ENCODE measurements around the gene ANO10. TPM values are rescaled to one million over a fixed set of nuclear protein-coding genes. Genes with fewer than 3 reads are reported as not detected.

Gene ANO10
- total RNA-seq, 2 experiments from 2014 or later, result 12.4 to 14.3 TPM

DNA sequence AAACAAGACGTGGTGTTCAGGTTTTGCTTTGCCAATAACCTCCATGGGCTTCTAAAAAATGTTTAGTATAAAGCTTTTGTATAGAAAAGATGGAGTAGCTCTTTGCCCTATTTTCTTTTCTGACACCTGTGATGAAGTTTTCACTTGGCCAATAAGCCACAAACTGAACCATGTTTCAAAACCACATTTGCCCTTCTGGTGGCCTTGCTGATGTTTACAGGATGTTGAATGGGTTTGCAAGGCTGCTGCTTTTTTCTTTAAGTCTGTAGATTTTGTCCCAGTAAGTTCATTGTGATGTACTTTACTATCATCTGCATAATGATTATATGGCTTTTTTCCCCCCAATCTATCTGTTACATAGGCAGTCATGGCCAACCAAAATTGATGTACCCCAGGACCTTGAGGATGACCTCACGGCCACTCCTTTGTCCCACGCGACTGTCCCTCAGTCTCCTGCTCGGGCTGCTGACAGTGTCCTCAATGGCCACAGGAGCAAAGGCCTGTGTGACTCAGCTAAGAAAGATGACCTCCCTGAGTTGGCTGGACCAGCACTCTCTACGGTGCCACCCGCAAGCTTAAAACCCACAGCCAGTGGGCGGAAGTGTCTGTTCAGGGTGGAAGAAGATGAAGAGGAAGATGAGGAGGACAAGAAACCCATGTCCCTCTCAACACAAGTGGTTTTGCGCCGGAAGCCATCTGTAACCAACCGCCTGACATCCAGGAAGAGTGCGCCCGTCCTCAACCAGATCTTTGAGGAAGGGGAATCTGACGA, 274.6 kb downstream of the ANO10 start:
- peak overlapping the region; percentile 91 for H3K27ac Mint-ChIP-seq
- peaks cover 20% of the 10 kb centered on the region for H3K9me3 Mint-ChIP-seq
- peaks cover 71% of the 10 kb centered on the region for H3K4me1 Mint-ChIP-seq
- CTCF ChIA-PET, result interaction anchor here (1.0 to 2.9 kb wide), 8 partner anchors 8 to 61 kb away, joined by 3 to 13 read pairs (median 3); partner anchors contain the start of gene SNRK
- H3K27me3 Mint-ChIP-seq, result no peaks in the 10 kb centered on the region
- POLR2A ChIA-PET, result no interaction called here
- DNase-seq, result peak; percentile 81
- H3K4me3 Mint-ChIP-seq, result peak overlapping the region; percentile 9
- peaks cover 97% of the 10 kb centered on the region for H3K36me3 Mint-ChIP-seq (ENCODE audit: low read depth)

DNA sequence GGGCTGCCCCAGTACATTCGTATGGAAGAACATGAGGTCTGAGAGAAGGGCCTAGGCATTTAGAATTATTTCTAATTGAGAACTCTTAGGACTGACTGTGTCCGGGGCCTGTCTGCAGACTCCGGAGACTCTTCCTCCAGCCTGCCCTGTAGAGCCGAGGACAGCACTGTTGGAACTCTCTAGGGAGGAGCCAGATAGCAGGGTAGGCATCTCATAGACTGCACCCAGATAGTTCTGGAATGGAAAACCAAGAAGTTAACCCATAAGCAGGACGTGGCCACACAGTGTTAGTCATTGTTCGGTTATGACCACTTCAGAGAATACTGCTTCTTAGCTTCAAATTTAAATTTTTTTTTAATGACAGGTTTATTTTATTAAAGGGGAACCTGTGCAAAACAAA, 275.9 kb downstream of the ANO10 start:
- peak; percentile 23 for DNase-seq
- H3K9me3 Mint-ChIP-seq, result peaks cover 9% of the 10 kb centered on the region
- CTCF ChIA-PET, result interaction anchor here (0.8 to 2.9 kb wide), 8 partner anchors 9 to 60 kb away, joined by 3 to 13 read pairs (median 4); partner anchors contain the start of gene SNRK
- POLR2A ChIA-PET, result interaction anchor here (1.2 kb wide), 1 partner anchor 55 kb away, joined by 3 read pairs; no protein-coding TSS in a partner anchor
- H3K4me1 Mint-ChIP-seq, result peaks cover 68% of the 10 kb centered on the region
- peak overlapping the region; percentile 91 for H3K27ac Mint-ChIP-seq
- no peak overlapping the region for H3K4me3 Mint-ChIP-seq
- H3K36me3 Mint-ChIP-seq (ENCODE audit: low read depth), result peaks cover 94% of the 10 kb centered on the region
- no peaks in the 10 kb centered on the region for H3K27me3 Mint-ChIP-seq

DNA sequence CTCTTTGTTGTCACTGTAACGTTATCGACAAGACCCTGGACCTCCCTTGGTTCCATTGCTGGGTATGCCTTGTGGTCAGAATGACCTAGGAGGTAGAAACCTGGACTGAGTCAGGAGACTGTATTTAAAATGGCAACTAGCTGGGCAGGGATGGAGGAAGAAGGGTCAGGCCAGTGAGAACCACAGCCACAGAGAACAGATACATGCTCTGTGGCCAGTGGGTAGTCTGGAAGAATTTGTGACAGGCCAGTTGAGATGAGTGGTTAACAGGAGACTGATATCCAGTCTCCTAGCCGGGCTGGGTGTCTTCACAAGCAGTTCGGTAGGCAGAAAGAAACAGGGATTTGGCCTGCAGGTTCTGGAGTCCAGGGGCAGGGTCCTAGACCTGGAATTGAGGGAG, 276.6 kb downstream of the ANO10 start:
- Mint-ChIP-seq H3K9me3 (peaks cover 7% of the 10 kb centered on the region), H3K36me3 (ENCODE audit: low read depth) (peaks cover 94% of the 10 kb centered on the region), H3K27ac (peak overlapping the region; percentile 91), H3K27me3 (no peaks in the 10 kb centered on the region), H3K4me3 (no peak overlapping the region), H3K4me1 (peaks cover 68% of the 10 kb centered on the region)
- ChIA-PET CTCF (interaction anchor here (0.9 to 2.9 kb wide), 5 partner anchors 8 to 49 kb away, joined by 3 to 13 read pairs (median 5); no protein-coding TSS in a partner anchor), POLR2A (interaction anchor here (1.2 kb wide), 1 partner anchor 54 kb away, joined by 3 read pairs; no protein-coding TSS in a partner anchor)
- DNase-seq, result no peak

DNA sequence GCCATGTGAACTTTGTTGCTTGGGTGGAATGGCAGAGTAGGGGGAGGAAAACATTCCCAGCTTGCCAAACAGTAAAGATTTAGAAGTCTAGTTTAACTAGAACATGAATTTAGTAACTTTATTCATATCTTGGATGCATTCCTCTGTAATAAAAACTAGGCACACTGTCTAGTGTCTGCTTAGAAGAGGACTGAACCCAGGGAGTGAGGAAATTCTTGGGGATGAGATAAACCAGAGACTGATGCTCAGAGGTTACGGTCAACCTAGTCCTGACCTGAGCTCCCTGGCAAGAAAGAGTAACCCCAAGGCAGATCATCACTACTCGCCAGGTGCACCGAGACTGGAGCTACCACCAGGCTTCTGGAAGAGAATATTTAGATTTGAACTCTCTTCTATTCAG, 277.3 kb downstream of the ANO10 start:
- POLR2A ChIA-PET, result interaction anchor here (0.6 to 1.2 kb wide), 2 partner anchors 54 to 133 kb away, joined by 3 read pairs; no protein-coding TSS in a partner anchor
- Mint-ChIP-seq H3K4me3 (no peak overlapping the region), H3K36me3 (ENCODE audit: low read depth) (peaks cover 93% of the 10 kb centered on the region), H3K4me1 (peaks cover 68% of the 10 kb centered on the region), H3K9me3 (peaks cover 9% of the 10 kb centered on the region), H3K27ac (peak overlapping the region; percentile 68), H3K27me3 (no peaks in the 10 kb centered on the region)
- DNase-seq, result no peak
- CTCF ChIA-PET, result interaction anchor here (0.9 to 2.9 kb wide), 4 partner anchors 7 to 48 kb away, joined by 4 to 13 read pairs (median 5); no protein-coding TSS in a partner anchor

DNA sequence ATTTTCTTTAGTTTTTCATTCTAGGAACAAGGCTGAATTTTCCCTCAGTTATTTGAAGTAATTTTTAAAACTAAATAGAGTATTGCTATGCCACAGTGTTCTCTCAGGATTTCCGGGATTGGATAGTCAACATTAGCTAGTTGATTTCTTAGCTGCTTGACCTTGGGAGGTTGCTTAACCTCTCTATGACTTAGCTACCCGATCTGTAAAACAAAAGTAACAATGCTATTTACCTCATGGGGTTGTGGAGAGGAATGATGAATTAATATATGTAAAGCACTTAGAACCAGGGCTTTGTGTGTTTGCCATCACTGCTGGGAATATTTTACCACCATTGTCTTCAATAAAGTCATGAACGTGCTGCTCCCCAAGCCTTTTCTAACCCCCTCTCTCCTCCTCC, 278.0 kb downstream of the ANO10 start:
- Mint-ChIP-seq H3K9me3 (peaks cover 4% of the 10 kb centered on the region), H3K36me3 (ENCODE audit: low read depth) (peaks cover 93% of the 10 kb centered on the region), H3K4me3 (no peak overlapping the region), H3K4me1 (peaks cover 64% of the 10 kb centered on the region), H3K27me3 (no peaks in the 10 kb centered on the region), H3K27ac (peak overlapping the region; percentile 69)
- ChIA-PET CTCF (no interaction called here), POLR2A (no interaction called here)
- no peak for DNase-seq

DNA sequence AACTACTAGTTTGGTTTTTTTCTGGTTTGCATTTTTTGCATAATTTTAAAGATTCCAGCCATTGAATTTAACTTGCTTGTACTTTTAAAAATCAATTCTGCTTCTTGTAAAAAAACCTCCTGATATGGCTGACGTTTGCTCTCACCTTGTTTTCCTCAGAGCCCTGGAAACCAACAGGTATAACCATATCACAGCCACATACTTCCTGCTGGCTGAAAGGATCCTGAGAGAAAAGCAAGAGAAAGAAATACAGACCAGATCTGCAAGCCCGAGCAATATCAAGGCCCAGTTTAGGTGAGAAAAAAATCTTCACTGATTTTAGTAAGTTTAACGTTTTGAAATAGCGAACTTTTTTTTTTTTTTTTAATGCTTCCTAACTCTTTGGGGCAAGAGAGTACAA, 278.6 kb downstream of the ANO10 start:
- Mint-ChIP-seq H3K27ac (peak overlapping the region; percentile 68), H3K9me3 (peaks cover 7% of the 10 kb centered on the region), H3K4me3 (peak overlapping the region; percentile 22), H3K27me3 (no peaks in the 10 kb centered on the region), H3K4me1 (peaks cover 57% of the 10 kb centered on the region), H3K36me3 (ENCODE audit: low read depth) (peaks cover 93% of the 10 kb centered on the region)
- DNase-seq, result no peak
- ChIA-PET CTCF (no interaction called here), POLR2A (no interaction called here)

DNA sequence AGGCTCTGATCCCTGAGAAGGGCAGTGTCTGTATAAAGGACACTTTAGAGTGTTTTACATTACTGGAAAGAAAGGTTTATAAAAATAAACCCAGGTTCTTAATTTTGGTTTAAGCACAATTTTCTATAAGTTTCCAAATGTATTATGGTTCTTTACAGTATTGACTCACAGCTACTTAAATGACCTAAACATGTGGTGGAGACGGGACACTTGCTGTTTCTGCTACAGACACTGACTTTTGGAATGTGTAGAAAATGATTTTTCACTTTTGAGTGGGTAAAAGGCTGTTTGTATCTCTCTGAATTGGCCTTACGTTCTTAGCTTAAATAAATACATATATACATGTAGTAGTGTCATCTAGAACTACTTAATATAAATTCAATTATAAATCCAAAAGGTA, 280.0 kb downstream of the ANO10 start:
- peaks cover 13% of the 10 kb centered on the region for H3K9me3 Mint-ChIP-seq
- H3K4me1 Mint-ChIP-seq, result peaks cover 44% of the 10 kb centered on the region
- no peaks in the 10 kb centered on the region for H3K27me3 Mint-ChIP-seq
- H3K36me3 Mint-ChIP-seq (ENCODE audit: low read depth), result peaks cover 92% of the 10 kb centered on the region
- no peak for DNase-seq
- ChIA-PET CTCF (interaction anchor here (0.7 kb wide), 1 partner anchor 12 kb away, joined by 3 read pairs; no protein-coding TSS in a partner anchor), POLR2A (no interaction called here)
- no peak overlapping the region for H3K4me3 Mint-ChIP-seq
- H3K27ac Mint-ChIP-seq, result no peak overlapping the region

DNA sequence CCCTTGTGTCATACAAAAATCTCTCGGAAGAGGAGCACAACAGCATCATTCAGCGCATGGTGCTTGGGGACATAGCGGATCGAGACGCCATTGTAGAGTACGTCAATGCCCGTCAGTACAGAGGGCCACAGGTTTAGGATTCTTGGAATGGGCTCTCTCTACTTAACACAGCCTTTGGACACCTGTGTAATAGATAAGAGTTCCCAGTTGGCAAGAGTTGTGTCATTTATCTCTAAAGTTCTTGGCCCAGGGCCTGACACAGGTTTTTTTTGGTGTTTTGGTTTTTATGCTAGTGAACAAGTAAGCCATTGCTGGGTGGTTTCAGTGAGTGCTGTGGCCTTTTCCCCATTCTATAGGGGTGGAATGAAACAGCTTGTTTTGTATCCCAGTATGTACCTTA, 281.4 kb downstream of the ANO10 start:
- Mint-ChIP-seq H3K4me3 (no peak overlapping the region), H3K36me3 (ENCODE audit: low read depth) (peaks cover 94% of the 10 kb centered on the region), H3K9me3 (peaks cover 24% of the 10 kb centered on the region), H3K4me1 (peaks cover 32% of the 10 kb centered on the region), H3K27ac (no peak overlapping the region), H3K27me3 (no peaks in the 10 kb centered on the region)
- ChIA-PET POLR2A (no interaction called here), CTCF (no interaction called here)
- DNase-seq, result no peak

DNA sequence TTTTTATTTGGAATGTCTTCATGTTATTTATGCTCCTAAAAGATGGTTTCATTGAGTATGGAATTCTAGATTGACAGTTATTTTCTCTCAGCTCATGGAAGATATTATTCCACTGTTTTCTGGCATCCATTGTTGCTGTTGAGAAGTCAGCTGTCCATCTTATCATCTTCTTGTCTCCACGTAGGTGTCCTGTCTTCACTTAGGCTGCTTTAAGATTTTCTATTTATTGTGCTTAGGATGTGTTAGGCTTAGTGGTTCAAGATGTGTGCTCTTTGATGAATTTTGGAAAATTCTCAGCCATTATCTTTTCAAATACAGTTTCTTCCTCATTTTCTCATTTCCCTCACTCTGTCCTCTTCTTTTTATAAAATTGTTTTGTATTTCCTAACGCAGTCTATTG, 283.5 kb downstream of the ANO10 start:
- Mint-ChIP-seq H3K27ac (no peak overlapping the region), H3K9me3 (peaks cover 31% of the 10 kb centered on the region), H3K36me3 (ENCODE audit: low read depth) (peaks cover 89% of the 10 kb centered on the region), H3K4me1 (peaks cover 13% of the 10 kb centered on the region), H3K27me3 (no peaks in the 10 kb centered on the region), H3K4me3 (no peak overlapping the region)
- CTCF ChIA-PET, result interaction anchor here (0.7 to 3.7 kb wide), 2 partner anchors 8 to 20 kb away, joined by 3 to 13 read pairs; no protein-coding TSS in a partner anchor
- DNase-seq, result no peak
- POLR2A ChIA-PET, result no interaction called here

DNA sequence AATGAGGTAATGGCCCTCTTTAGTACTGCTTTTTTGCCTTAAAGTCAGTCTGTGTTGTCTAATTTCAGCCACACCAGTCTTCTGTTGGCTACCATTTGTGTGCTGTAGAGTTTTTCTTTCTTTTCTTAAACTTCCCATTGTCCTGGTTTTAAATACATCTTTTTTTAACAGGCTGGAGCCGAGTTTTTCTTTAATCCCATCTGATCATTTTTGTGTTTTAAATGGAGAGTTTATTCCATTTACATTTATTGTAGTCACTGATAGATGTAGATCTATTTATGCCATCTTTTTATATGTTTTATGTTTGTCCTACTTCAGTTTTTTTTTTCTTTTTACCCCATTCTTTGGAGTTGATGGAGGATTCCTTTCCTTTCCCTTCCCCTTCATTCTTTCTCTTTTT, 286.0 kb downstream of the ANO10 start:
- H3K9me3 Mint-ChIP-seq, result peaks cover 37% of the 10 kb centered on the region
- no peak overlapping the region for H3K4me3 Mint-ChIP-seq
- no peak overlapping the region for H3K27ac Mint-ChIP-seq
- H3K27me3 Mint-ChIP-seq, result no peaks in the 10 kb centered on the region
- ChIA-PET POLR2A (no interaction called here), CTCF (interaction anchor here (0.7 to 3.7 kb wide), 4 partner anchors 10 to 56 kb away, joined by 3 to 13 read pairs (median 4); no protein-coding TSS in a partner anchor)
- H3K36me3 Mint-ChIP-seq (ENCODE audit: low read depth), result peaks cover 87% of the 10 kb centered on the region
- no peaks in the 10 kb centered on the region for H3K4me1 Mint-ChIP-seq
- DNase-seq, result no peak

DNA sequence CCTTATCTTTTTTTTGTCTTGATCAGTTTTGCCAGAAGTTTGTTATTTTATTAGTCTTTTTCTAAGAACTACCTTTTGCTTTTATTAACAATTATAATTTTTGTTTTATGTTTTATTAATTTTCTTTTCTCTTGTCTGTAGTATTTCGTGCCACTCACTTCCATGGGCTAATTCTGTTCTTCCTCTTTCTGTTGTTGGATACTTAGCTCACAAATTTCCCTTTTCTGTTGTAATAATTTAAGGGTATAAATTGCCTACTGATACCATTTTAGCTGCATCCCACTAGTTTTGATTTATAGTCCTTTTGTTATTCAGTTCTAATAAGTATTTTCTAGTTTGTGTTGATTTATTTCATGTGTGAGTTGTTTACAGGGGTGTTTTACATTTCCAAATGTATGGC, 286.8 kb downstream of the ANO10 start:
- H3K27me3 Mint-ChIP-seq, result no peaks in the 10 kb centered on the region
- POLR2A ChIA-PET, result no interaction called here
- peaks cover 34% of the 10 kb centered on the region for H3K9me3 Mint-ChIP-seq

DNA sequence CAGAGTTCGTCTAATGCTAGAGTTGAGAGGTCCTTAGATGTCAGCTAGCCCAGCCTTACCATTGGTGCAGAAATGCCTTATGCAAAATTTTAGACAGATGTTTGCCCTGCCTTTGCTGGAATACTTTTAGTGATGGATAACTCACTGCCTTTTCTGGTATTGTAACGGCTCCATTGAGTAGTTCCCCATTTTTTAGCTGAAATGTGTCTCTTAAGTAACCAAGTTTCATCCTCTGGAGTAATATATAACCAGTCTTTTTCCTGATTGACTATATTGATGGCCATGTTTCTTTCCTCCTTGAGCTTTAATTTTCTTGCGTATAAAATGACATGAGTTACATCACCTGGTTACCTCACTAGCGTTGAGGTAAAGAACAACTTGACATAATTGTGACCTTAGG, 290.4 kb downstream of the ANO10 start:
- H3K9me3 Mint-ChIP-seq, result peaks cover 22% of the 10 kb centered on the region
- H3K27ac Mint-ChIP-seq, result no peak overlapping the region
- H3K27me3 Mint-ChIP-seq, result no peaks in the 10 kb centered on the region
- POLR2A ChIA-PET, result no interaction called here
- peaks cover 66% of the 10 kb centered on the region for H3K36me3 Mint-ChIP-seq (ENCODE audit: low read depth)
- H3K4me1 Mint-ChIP-seq, result peaks cover 16% of the 10 kb centered on the region
- H3K4me3 Mint-ChIP-seq, result no peak overlapping the region
- DNase-seq, result no peak
- CTCF ChIA-PET, result no interaction called here

More for the DNA sequence above, 286.8 kb downstream of the ANO10 start:
- Mint-ChIP-seq H3K27ac (no peak overlapping the region), H3K36me3 (ENCODE audit: low read depth) (peaks cover 86% of the 10 kb centered on the region), H3K4me3 (no peak overlapping the region), H3K4me1 (no peaks in the 10 kb centered on the region)
- CTCF ChIA-PET, result interaction anchor here (0.8 kb wide), 1 partner anchor 19 kb away, joined by 3 read pairs; no protein-coding TSS in a partner anchor
- DNase-seq, result no peak

DNA sequence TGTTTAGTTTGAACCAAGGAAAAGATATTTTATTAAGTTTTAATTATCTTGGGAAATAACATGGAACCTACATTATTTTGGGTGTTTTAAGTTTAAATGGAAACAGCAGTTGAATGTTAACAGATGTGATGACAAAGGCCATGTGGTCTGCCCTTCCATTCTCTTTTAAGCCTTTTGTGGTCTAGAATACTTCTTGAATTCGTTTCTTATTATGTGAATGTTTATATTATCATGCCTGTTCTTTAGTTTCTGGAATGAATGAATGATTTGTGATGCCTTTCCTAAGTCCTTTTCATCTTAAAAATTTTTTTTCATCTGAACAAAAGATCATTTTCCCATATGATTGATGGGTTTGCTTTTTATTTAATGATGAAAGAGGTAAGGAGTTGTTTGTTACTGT, 290.8 kb downstream of the ANO10 start:
- ChIA-PET CTCF (no interaction called here), POLR2A (no interaction called here)
- peaks cover 64% of the 10 kb centered on the region for H3K36me3 Mint-ChIP-seq (ENCODE audit: low read depth)
- no peaks in the 10 kb centered on the region for H3K27me3 Mint-ChIP-seq
- no peak for DNase-seq
- H3K4me3 Mint-ChIP-seq, result no peak overlapping the region
- H3K27ac Mint-ChIP-seq, result no peak overlapping the region
- peaks cover 20% of the 10 kb centered on the region for H3K9me3 Mint-ChIP-seq
- H3K4me1 Mint-ChIP-seq, result peaks cover 20% of the 10 kb centered on the region

Data from activated CD4-positive, alpha-beta T cell treated with anti-CD3 and anti-CD28 coated beads, Interleukin-2, amount 10 ng/mL, durations not matched to agents 7 days and 5 days (primary cell).